Upper lobe of left lung (tissue), 4 donors: ENCODE data around the gene SHLD3.

Experiments
- POLR2A ChIP-seq, 4 donors: fragments of 450-650 bp; IDR thresholded peaks; one replicate each; pipeline ENCODE4 v1.5.1; 2016 to 2017; ENCODE audit warnings: antibody characterized with exemption in 4 of 4, mild to moderate bottlenecking in 2 of 4
- POLR2AphosphoS5 ChIP-seq, 2 donors: sonication (generic); formaldehyde crosslinking; IDR thresholded peaks; one replicate each; pipeline ENCODE4 v1.5.1; 2017; ENCODE audit warnings: antibody characterized with exemption in 2 of 2
- TF ChIP-seq, protein P1 (sequence below), 6 experiments: fragments of 450-650 bp in 4 of 6; fragments of 200-600 bp in 2 of 6; sonication (generic) in 2 of 6; IDR thresholded peaks; one replicate each; pipeline ENCODE4 v1.5.1; 2016 to 2019; ENCODE audit warnings: antibody characterized with exemption in 6 of 6

DNA sequence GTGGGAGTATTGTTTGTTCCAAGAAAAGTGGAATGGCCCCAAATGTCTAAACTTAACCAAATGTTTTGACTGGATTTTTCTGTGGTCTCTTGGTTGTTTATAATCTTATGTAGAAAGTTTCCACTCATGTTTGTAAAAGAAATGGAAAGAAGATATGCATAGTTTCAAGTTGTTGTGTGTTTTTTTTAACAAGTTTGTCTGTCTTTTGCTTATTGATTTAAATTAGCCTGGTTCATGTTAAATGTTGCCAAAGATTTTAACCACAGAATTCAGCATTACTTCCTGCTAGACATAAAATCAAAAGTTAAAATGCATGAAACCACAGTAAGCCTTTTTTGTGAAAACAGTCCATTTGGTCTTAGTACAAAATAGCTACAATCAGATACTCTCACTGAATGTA is 47.7 kb upstream of the SHLD3 start:
- TF ChIP-seq, protein P1, sequence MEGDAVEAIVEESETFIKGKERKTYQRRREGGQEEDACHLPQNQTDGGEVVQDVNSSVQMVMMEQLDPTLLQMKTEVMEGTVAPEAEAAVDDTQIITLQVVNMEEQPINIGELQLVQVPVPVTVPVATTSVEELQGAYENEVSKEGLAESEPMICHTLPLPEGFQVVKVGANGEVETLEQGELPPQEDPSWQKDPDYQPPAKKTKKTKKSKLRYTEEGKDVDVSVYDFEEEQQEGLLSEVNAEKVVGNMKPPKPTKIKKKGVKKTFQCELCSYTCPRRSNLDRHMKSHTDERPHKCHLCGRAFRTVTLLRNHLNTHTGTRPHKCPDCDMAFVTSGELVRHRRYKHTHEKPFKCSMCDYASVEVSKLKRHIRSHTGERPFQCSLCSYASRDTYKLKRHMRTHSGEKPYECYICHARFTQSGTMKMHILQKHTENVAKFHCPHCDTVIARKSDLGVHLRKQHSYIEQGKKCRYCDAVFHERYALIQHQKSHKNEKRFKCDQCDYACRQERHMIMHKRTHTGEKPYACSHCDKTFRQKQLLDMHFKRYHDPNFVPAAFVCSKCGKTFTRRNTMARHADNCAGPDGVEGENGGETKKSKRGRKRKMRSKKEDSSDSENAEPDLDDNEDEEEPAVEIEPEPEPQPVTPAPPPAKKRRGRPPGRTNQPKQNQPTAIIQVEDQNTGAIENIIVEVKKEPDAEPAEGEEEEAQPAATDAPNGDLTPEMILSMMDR (IDR thresholded peaks at IDR 0.05) = no peak
- no peak for TF ChIP-seq POLR2AphosphoS5 (IDR thresholded peaks at IDR 0.05)
- TF ChIP-seq POLR2A (IDR thresholded peaks at IDR 0.05) = no peak
